ENCODE measurements around the gene OR4E1.
"Not testable (repeated sequence)": the region's sequence is repeated elsewhere in the genome, so short reads cannot be mapped to it uniquely, and the experiment has no call there.

OR4E1 gene, protein sequence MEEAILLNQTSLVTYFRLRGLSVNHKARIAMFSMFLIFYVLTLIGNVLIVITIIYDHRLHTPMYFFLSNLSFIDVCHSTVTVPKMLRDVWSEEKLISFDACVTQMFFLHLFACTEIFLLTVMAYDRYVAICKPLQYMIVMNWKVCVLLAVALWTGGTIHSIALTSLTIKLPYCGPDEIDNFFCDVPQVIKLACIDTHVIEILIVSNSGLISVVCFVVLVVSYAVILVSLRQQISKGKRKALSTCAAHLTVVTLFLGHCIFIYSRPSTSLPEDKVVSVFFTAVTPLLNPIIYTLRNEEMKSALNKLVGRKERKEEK

DNA sequence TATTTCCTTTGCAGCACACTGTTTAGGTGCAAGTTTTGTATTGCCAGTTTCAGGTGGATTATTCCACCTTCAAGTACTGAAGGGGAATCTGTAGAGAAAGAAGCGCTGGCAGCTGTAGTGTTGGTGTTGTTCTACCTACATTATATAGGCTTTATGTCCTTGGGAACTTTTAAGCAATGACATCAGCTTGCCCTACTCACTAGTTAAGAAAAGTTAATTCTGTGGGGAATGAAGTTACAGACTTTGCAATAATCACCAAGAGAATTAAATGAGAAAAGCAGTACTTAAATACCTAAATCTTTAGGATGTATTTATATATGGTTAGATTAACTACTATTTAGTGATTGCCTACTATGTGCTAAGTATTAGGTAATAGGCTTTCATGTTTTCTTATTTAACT, at the start of gene OR4E1:
OR4E1 (minus strand) TSS at position 101 of the 400 bp plus-strand sequence. CDS start 2,883 bp downstream, outside the sequence.
- no peak for DNase-seq (ENCODE audit: low spot score)

DNA sequence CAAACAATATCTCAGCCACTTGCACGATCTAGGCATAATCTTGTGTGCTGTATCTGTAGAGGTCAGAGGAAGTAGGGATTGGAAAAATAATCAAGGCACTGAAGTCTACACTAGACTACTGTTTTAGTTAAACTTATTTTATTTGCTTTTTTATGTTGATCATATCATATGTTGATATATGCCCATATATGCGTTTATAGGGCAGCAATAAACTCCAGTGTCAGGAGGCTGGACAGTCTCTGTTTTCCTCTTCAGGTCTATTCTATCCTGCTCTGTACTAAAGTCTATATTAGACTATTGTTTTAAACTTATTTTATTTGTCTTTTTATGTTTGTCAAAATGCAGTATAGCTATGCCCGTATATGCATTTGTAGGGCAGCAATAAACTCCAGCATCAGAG, 47.9 kb upstream of the OR4E1 start:
- DNase-seq (ENCODE audit: low spot score), result no peak

DNA sequence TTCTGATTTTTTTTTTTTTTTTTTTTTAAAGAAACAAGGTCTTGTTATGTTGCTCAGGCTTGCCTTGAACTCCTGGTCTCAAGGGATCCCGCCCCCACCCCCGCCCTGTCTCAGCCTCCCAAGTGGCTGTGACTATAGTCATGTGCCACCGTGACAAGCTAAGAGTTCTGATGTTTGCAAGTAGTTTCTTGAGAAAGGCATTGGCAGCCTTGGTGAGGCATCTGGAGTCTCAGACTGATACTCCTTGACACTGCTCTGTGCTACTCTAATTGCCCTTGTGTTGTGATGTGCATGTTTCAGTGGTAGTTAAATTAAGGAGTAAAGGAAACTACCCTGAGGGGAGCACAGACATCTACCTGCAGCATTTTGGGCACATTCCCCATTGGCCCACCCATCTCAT, 46.2 kb upstream of the OR4E1 start:
- DNase-seq (ENCODE audit: low spot score), result no peak

DNA sequence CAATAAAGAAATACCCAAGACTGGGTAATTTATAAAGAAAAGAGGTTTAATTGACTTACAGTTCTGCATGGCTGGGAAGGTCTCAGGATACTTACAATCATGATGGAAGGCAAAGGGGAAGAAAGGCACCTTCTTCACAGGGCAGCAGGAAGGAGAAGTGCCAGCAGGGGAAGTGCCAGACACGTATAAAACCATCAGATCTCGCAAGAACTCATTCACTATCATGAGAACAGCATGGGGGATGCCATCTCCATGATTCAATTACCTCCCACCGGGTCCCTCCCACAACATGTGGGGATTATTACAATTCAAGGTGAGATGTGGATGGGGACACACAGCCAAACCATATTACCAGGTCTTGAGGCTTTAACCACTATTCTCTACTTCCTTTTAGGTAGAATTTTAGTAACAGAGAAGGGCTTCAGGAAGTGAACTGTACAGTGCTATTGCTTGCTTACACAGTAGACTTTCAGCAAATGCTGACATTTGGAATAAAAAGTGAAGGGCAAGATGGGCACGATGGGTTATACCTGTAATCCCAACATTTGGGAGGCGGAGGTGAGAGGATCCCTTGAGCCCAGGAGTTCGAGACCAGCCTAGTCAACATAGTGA, 40.8 kb upstream of the OR4E1 start:
- no peak for DNase-seq (ENCODE audit: low spot score)

DNA sequence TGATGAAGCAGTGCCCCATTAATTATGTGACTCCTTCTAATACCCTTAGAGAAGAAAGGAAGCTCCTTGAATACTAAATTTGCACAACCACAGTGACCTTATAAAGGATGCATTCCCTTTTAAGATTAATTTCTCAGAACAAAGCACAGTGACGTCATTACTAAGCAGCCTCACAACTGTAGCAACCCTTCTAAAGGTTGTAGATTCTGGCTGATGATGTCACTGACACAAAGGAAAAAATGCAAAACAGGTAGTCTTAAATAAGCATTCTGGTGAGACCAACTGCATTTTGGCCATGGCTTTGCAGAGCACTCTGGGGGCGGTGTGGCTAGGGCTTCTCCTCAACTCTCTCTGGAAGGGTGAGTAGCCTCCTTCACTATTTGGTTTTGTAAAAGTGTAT, 38.4 kb upstream of the OR4E1 start:
- DNase-seq (ENCODE audit: low spot score), result no peak

DNA sequence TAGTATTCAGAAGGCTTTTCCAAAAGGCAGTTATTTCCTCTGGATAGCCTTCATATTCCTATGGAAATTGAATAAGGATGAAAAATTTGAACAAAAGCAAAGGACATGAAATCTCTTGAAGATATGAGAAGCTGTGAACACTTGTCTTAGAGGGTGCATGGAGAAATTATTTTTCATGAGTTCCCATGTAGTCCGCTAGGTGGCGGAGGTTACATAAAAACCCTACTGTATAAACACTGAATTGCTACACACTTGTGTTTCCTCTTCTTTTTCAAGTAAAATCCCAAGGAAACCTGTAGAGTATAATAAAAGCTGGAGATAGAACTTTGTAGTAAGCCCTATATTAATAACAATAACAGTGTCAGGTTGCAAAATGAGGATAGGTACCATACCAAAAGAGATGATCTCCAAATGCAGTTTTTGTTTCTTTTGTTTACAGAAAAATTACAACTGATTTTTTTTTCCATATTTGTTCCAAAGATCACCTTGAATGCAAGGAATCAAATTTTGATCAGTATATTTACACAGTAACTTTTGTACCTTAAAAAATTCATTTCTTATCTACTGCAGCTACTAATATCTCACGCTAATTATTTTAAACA, 37.8 kb upstream of the OR4E1 start:
- DNase-seq (ENCODE audit: low spot score), result peak; percentile 52

DNA sequence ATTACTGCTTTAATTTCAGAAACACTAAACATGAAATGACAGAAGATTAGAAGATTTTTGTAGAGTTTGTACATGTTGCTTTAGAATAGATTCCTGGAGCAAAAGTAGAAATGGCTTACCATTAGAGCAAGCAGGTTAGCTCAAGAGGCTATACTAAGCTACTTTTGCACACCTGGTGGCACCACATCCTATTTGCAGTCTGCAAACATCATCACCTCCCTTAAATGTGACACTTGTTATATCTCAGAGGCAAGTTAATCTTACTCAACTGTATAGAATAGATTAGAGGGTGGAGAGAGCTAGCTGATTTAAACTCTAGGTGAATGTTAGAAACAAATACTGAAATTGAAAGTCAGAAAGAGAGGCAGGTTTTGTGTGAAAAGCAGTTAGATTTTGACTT, 30.7 kb upstream of the OR4E1 start:
- no peak for DNase-seq (ENCODE audit: low spot score)

DNA sequence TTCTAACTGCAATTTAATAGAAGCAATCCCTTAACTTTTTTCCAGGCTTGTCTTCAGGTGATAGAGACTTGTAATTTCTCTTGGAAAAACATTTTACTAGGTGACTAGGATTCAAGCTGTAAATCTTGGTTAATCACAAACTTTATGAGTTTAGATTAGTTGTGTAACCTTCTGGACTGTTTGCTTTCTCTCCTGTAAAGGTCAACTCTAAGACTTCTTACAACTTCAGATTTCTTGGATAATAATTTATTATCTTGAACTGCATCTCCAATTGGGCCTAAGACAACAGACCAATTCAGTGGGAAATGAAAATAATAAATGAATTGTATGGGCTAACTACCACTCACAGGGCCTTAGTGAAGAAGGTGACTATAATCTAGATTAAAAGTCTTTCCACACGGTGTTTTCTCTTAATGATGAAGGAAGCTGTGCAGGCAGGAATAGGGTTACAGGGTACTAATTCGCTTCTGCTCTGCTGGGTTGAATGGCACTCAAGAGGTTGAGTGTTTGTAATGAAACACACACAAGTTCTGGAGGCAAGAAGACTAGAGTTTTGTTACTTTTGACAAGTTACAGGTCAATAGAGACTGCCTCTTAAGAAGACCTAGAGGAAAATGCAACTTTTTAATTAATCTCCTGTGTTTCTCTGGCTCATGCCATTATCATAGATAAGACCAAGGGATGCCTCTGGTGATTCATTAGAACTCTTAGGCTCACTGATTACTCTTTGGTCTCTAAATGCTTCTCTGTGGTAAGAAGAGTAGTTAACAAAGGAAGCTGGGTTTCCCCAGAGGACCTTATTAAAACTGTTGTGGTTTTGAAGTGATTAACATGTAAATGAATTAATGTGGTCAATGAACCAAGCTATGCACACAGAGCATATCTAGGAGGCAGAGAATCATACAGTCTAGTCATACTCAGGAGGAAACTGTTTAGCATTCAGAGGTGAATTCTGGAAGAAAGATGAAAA, 30.0 kb upstream of the OR4E1 start:
- DNase-seq (ENCODE audit: low spot score), result no peak

DNA sequence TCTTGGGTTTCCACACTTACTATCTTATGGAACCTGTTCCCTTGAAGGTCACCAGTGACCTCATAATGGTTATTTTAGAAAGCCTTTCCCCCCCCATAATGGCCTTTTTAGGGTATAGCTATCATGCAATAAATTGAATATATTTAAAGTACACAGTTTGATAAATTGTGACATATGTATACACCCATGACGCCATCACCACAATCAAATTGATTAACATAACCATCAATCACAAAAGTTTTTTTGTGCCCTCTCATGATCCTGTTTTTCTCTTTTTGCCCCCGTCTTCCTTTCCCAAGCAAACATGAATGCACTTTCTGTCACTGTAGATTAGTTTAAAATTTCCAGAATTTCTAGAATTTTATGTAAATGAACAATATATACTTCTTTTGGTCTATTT, 28.7 kb upstream of the OR4E1 start:
- no peak for DNase-seq (ENCODE audit: low spot score)

DNA sequence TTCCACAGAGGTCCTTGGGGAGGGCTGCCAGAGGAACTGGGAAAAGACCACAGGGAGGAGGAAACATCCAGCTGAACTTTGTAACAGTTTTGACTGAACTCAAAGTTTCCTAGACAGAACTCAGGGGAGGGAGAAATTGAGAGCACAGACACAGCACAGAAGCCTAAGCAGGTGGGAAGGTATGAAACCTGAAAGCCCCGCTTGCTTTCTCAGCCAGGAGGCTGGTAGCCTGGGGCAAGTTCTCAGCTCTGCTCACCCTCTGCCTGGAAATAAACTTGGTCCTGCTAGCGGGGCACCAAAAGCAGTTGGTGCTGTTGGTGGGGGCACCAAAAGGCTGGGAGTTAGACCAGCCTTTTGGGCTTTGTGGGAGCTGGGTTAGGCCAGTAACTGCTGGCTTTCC, 25.9 kb upstream of the OR4E1 start:
- DNase-seq (ENCODE audit: low spot score), result no peak

DNA sequence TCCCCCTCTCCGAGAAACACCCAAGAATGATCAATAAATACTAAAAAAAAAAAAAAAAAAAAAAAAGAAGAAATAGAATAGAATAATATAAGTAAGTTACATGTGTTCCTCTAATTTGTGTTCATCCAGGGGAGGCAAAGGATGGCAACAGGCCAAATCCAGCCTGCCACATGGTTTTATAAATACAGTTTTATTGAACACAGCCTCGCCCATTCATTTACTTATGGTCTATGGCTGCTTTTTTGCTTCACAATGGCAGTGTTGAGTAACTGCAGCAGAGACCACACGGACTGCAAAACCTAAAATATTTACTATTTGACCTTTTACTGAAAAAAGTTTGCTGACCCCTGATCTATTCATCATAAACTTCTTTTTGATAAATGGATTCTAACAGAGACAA, 24.9 kb upstream of the OR4E1 start:
- DNase-seq (ENCODE audit: low spot score), result not testable (repeated sequence)

DNA sequence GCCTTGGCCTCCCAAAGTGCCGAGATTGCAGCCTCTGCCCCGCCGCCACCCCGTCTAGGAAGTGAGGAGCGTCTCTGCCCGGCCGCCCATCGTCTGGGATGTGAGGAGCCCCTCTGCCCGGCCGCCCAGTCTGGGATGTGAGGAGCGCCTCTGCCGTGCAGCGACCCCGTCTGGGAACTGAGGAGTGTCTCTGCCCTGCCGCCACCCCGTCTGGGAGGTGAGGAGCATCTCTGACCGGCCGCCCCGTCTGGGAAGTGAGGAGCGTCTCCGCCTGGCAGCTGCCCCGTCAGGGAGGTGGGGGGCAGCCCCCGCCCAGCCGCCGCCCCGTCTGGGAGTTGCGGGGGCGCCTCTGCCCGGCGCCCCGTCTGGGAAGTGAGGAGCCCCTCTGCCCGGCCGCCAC, 24.0 kb upstream of the OR4E1 start:
- DNase-seq (ENCODE audit: low spot score), result not testable (repeated sequence)

DNA sequence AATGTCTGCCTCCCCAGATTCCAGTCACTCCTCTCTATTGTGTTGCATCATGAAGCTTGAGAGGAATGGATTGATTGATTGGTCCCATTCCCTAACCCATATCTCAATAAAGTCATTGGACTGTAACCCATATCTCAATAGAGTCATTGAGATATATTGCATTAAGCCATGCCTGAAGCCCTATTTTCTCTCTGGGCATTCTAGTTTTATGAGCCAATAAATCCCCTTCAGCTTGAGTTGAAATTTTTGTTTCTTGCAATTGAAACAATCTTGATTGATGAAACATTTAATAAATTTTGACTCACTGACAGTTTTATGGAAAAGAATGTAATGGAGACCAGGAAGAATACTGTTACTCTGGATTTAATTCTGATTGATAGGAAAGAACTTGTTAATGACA, 20.8 kb upstream of the OR4E1 start:
- no peak for DNase-seq (ENCODE audit: low spot score)

DNA sequence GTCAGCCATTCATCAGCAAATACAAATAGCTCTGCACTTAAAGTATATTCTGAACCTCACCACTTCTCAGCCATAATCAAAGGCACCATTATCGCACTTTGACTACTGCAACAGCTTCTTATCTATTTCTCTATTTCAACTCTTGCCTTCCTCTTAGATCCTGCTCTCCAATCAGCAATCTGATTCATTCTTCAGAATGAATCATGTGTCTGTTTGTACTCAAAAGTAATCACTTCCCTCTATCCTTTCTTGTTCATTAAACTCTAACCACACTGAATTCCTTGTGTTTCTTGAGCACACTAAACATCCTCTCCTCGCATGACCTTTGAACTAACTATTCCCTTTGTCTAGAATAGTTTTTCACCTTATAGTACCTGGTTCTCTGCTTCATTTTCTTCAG, 12.8 kb upstream of the OR4E1 start:
- no peak for DNase-seq (ENCODE audit: low spot score)

DNA sequence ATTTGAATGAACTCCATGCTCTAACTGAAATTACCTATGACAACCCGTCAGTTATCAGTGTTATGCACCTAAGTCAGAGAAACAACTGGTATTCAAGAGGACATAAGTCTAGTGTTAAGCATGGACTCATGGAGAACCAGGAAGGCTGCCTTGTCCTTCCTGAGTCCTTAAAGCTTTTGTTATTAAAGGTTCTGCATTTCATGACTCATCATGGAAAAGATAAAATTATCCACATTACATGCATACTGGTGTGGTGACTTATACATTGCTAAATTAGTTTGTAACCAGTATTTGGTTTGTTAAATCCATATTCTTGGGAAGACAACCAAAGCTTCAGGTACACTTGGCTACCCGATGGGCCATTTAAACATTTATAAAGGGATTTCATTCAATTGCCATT, 6.5 kb upstream of the OR4E1 start:
- no peak for DNase-seq (ENCODE audit: low spot score)

DNA sequence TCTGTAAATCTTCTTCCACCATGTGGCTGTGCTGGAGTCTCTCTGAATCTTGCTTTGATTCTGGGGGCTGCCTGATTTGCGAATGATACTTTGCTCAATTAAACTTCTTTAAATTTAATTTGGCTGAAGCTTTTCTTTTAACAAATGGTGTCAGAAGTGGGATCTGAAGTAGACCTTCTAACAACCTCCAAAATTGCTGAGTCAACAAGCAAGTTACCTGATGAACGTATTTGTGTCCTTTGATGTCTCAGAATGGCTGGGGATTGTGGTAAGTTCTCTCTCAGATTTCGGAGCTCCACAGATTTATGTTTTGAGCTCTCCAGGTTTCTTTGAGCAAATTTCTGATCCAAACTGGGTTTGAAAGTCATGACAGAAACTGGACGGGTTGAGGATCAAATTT, 1.9 kb upstream of the OR4E1 start:
- DNase-seq (ENCODE audit: low spot score), result no peak

DNA sequence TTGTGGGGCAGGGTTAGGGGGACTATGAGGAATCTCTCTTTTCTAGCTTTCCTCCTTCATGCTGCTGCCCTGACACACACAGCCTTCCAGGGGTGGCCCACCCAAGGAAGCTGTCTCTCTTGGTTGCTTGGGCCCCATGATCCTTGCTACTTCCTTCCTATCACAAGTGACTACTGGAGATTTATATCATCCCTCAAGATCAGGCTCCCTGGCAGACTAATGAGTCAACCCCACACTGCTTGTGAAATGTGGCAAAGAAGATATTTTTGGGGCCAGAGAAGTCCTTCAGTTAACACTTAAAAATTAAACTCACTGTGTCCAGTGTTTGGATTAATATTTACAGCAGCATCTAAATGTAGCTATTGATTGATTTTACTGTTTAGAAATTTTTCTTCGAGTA, 1.5 kb downstream of the OR4E1 start:
- DNase-seq (ENCODE audit: low spot score), result no peak

DNA sequence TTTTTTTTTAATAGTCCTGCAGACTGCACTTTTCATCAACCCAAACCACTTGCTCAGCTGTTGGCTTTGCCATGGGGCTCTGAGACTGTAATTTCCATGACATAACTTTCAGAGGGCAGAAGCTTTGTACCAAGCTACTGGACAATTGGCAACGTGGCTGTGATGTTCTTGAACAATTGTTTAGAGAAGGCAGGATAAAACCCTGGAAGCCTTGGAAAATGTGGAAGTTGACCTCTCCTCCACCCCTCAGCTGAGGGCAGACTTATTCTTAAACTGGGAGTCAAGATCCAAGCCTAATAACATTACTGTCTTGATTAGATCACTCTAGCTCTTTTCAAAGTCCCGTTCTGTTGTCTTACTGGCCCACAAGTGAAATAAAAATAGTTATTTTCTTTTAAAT, 2.2 kb downstream of the OR4E1 start:
- no peak for DNase-seq (ENCODE audit: low spot score)

DNA sequence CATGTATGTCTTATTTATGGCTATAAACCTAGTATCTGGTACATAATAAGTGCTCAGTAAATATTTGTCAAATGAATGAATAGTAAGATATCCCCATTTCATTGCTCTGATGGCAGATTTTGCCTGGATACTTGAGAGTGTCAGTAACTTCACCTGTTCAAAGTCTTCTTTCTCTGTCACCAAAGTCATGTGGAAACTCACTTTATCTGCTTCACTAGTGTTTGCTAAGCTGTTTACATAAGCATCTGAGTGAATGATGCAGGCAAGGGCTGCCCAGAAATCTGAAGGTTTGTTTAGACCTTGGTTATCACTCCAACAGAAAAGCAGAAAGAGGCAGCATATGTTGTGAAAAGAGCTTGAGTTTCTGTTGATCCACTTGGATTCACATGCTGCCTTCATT, 4.3 kb downstream of the OR4E1 start:
- no peak for DNase-seq (ENCODE audit: low spot score)

DNA sequence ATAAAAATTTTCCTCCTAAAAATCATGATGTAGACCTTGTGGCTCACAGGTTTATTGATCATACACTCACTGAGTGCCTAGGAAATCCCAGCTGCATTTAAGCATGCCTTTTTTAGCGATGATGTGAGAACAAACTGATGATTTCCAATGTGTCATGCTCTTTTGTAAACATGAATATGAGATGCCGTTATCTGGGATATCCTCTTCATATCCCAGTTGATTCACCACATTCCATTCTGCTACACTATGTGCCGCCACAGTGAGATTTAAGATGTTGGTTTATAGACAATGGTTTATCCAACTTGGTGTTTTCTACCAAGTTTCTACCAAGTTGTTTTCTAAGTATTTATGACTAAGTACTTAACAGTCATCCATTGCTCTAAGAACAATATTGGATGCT, 5.2 kb downstream of the OR4E1 start:
- DNase-seq (ENCODE audit: low spot score), result no peak

DNA sequence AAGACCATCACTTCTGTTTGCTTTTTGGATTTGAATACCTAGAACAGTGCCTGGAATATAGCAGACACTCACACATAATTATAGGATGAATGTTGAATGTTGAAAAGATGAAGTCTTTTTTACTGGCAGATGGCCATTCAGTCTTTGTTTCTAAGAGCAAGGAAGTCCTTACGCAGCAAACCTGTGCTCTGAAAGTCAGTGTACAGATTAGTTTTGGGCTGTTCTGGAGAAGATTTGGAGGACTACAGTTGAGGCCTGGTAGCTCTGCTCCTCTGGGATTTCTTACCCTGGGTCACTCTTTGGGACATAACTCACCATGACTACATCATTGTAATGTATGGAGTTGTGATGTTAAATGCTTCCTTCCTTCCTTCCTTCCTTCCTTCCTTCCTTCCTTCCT, 16.6 kb downstream of the OR4E1 start:
- no peak for DNase-seq (ENCODE audit: low spot score)

DNA sequence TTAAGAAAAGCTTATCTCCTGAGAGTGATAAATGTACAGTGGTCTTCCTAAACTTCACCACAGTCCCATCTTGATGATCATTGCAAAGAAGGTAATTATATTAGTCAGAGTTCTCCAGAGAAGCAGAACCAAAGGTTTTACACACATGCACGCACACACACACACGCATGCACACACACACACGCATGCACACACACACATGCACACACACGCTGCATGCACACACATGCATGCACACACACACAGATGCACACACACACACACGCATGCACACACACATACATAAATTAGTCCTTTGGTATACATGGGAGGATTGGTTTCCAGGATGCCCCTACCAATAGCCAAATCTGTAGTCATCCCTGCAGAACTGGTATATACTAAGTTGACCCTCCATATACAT, 19.4 kb downstream of the OR4E1 start:
- no peak for DNase-seq (ENCODE audit: low spot score)
